Natural killer cell treated with Interleukin-12 subunit alpha and Interleukin-12 subunit beta and Interleukin-15 and Interleukin-18, amount 100 ng/mL, for 72 hours (primary cell): ENCODE measurements around the gene MED29. TPM values are rescaled to one million over a fixed set of nuclear protein-coding genes. Genes with fewer than 3 reads are reported as not detected.

Source experiments
- ATAC-seq, 2 donors: fragments of 150-1000 bp; cut with Tn5 transposase in 1 of 2; sonication (Bioruptor Pico), chemical (Tn5 transposase) in 1 of 2; 2 replicates each; pipeline ENCODE4 v1.10.0; 2021
- DNase-seq: peaks from one replicate; pipeline ENCODE4 v3.0.0; 2022; ENCODE audit warnings: low spot score
- H3K27ac Mint-ChIP-seq, 2 donors: 1 replicate in 1 of 2; 2 replicates in 1 of 2; pipeline ENCODE4 v1.8.0; 2022; ENCODE audit warnings: mixed read lengths in 2 of 2, mild to moderate bottlenecking in 1 of 2, moderate library complexity in 1 of 2
- H3K27me3 Mint-ChIP-seq, 2 donors: 1 replicate in 1 of 2; 2 replicates in 1 of 2; pipeline ENCODE4 v1.8.0; 2022; ENCODE audit warnings: mixed read lengths in 2 of 2
- H3K36me3 Mint-ChIP-seq: one replicate; pipeline ENCODE4 v1.8.0; 2022; ENCODE audit warnings: mixed read lengths
- H3K4me1 Mint-ChIP-seq, 2 donors: 1 replicate in 1 of 2; 2 replicates in 1 of 2; pipeline ENCODE4 v1.8.0; 2022; ENCODE audit warnings: low read depth in 2 of 2, mixed read lengths in 2 of 2, mild to moderate bottlenecking in 1 of 2
- H3K4me3 Mint-ChIP-seq: one replicate; pipeline ENCODE4 v1.8.0; 2022; ENCODE audit warnings: mixed read lengths
- H3K9me3 Mint-ChIP-seq: 2 replicates; pipeline ENCODE4 v1.8.0; 2022; ENCODE audit warnings: mixed read lengths
- total RNA-seq, 2 donors: library from RNA; stranded (reverse); gene quantifications; one replicate each; pipeline ENCODE4 v1.2.3, GENCODE V29; 2022

Gene MED29
- total RNA-seq, 2 donors from 2014 or later = 22.2 to 35.2 TPM

- ATAC-seq (no peak), DNase-seq (no peak)
- Mint-ChIP-seq H3K9me3 (no peaks in the 10 kb centered on the region), H3K27ac (no peak overlapping the region), H3K4me1 (peaks cover 34 to 36% of the 10 kb centered on the region in 2 donors), H3K27me3 (no peaks in the 10 kb centered on the region), H3K4me3 (no peak overlapping the region), H3K36me3 (no peaks in the 10 kb centered on the region)
These were observed 24.2 kb downstream of the MED29 start for GRCh38 chr19:39415111-39416046.

GRCh38 chr19:39416152-39417120 lies 25.3 kb downstream of the MED29 start:
- no peak overlapping the region for H3K27ac Mint-ChIP-seq
- DNase-seq (no peak), ATAC-seq (no peak)
- no peaks in the 10 kb centered on the region for H3K9me3 Mint-ChIP-seq
- no peak overlapping the region for H3K4me3 Mint-ChIP-seq
- no peaks in the 10 kb centered on the region for H3K27me3 Mint-ChIP-seq
- H3K4me1 Mint-ChIP-seq = peaks cover 23 to 26% of the 10 kb centered on the region in 2 donors
- H3K36me3 Mint-ChIP-seq = no peaks in the 10 kb centered on the region

- Mint-ChIP-seq H3K27ac (no peak overlapping the region), H3K27me3 (no peaks in the 10 kb centered on the region), H3K4me3 (no peak overlapping the region), H3K4me1 (peaks cover 14 to 17% of the 10 kb centered on the region in 2 donors), H3K36me3 (no peaks in the 10 kb centered on the region), H3K9me3 (no peaks in the 10 kb centered on the region)
- DNase-seq (no peak), ATAC-seq (no peak)
These were observed 26.4 kb downstream of the MED29 start for GRCh38 chr19:39417463-39418181.

- DNase-seq = no peak
- no peak overlapping the region for H3K4me3 Mint-ChIP-seq
- H3K9me3 Mint-ChIP-seq = no peaks in the 10 kb centered on the region
- no peak for ATAC-seq
- H3K27ac Mint-ChIP-seq = no peak overlapping the region
- no peaks in the 10 kb centered on the region for H3K36me3 Mint-ChIP-seq
- H3K4me1 Mint-ChIP-seq = peaks cover 9 to 12% of the 10 kb centered on the region in 2 donors
- H3K27me3 Mint-ChIP-seq = no peaks in the 10 kb centered on the region
These were observed 27.8 kb downstream of the MED29 start for GRCh38 chr19:39419003-39419402.

- no peak overlapping the region for H3K27ac Mint-ChIP-seq
- peaks cover 4 to 5% of the 10 kb centered on the region in 2 donors for H3K4me1 Mint-ChIP-seq
- H3K36me3 Mint-ChIP-seq = no peaks in the 10 kb centered on the region
- H3K4me3 Mint-ChIP-seq = no peak overlapping the region
- H3K27me3 Mint-ChIP-seq = no peaks in the 10 kb centered on the region
- DNase-seq (no peak), ATAC-seq (no peak)
- H3K9me3 Mint-ChIP-seq = no peaks in the 10 kb centered on the region
These were observed 29.6 kb downstream of the MED29 start for GRCh38 chr19:39420769-39421168.

- no peak overlapping the region for H3K4me3 Mint-ChIP-seq
- H3K27ac Mint-ChIP-seq = no peak overlapping the region
- H3K9me3 Mint-ChIP-seq = no peaks in the 10 kb centered on the region
- no peaks in the 10 kb centered on the region for H3K27me3 Mint-ChIP-seq
- no peak for ATAC-seq
- DNase-seq = no peak
- H3K36me3 Mint-ChIP-seq = no peaks in the 10 kb centered on the region
- H3K4me1 Mint-ChIP-seq = peaks cover 6 to 11% of the 10 kb centered on the region in 2 donors
These were observed 30.8 kb downstream of the MED29 start for GRCh38 chr19:39422020-39422419.

- H3K27ac Mint-ChIP-seq = no peak overlapping the region
- H3K4me1 Mint-ChIP-seq = peaks cover 3 to 11% of the 10 kb centered on the region in 2 donors
- no peak for DNase-seq
- H3K9me3 Mint-ChIP-seq = no peaks in the 10 kb centered on the region
- no peak overlapping the region for H3K4me3 Mint-ChIP-seq
- H3K27me3 Mint-ChIP-seq = no peaks in the 10 kb centered on the region
- no peak for ATAC-seq
- H3K36me3 Mint-ChIP-seq = no peaks in the 10 kb centered on the region
These were observed 32.3 kb downstream of the MED29 start for GRCh38 chr19:39423258-39424086.

GRCh38 chr19:39424934-39425333 lies 33.8 kb downstream of the MED29 start:
- no peak overlapping the region for H3K4me3 Mint-ChIP-seq
- DNase-seq (no peak), ATAC-seq (no peak)
- no peaks in the 10 kb centered on the region for H3K27me3 Mint-ChIP-seq
- no peaks in the 10 kb centered on the region for H3K9me3 Mint-ChIP-seq
- no peaks in the 10 kb centered on the region for H3K36me3 Mint-ChIP-seq
- peaks cover 3 to 11% of the 10 kb centered on the region in 2 donors for H3K4me1 Mint-ChIP-seq
- no peak overlapping the region for H3K27ac Mint-ChIP-seq

GRCh38 chr19:39425744-39426143 lies 34.6 kb downstream of the MED29 start:
- H3K4me3 Mint-ChIP-seq = no peak overlapping the region
- no peaks in the 10 kb centered on the region for H3K27me3 Mint-ChIP-seq
- no peak overlapping the region for H3K27ac Mint-ChIP-seq
- ATAC-seq = no peak
- no peaks in the 10 kb centered on the region for H3K9me3 Mint-ChIP-seq
- H3K4me1 Mint-ChIP-seq = peaks cover 3 to 16% of the 10 kb centered on the region in 2 donors
- H3K36me3 Mint-ChIP-seq = no peaks in the 10 kb centered on the region
- DNase-seq = no peak

- ATAC-seq = no peak
- Mint-ChIP-seq H3K27ac (no peak overlapping the region), H3K9me3 (no peaks in the 10 kb centered on the region), H3K36me3 (no peaks in the 10 kb centered on the region), H3K27me3 (no peaks in the 10 kb centered on the region), H3K4me3 (no peak overlapping the region), H3K4me1 (peaks cover 3 to 20% of the 10 kb centered on the region in 2 donors)
- DNase-seq = no peak
These were observed 35.0 kb downstream of the MED29 start for GRCh38 chr19:39426170-39426569.

- no peak overlapping the region for H3K27ac Mint-ChIP-seq
- no peak overlapping the region for H3K4me3 Mint-ChIP-seq
These were observed 36.5 kb downstream of the MED29 start for GRCh38 chr19:39427707-39428106.

GRCh38 chr19:39428283-39429112 lies 37.3 kb downstream of the MED29 start:
- H3K36me3 Mint-ChIP-seq = peaks cover 6% of the 10 kb centered on the region
- no peak for ATAC-seq
- no peak overlapping the region for H3K4me3 Mint-ChIP-seq
- H3K27me3 Mint-ChIP-seq = no peaks in the 10 kb centered on the region
- peaks cover 8 to 27% of the 10 kb centered on the region in 2 donors for H3K4me1 Mint-ChIP-seq
- DNase-seq = no peak
- no peaks in the 10 kb centered on the region for H3K9me3 Mint-ChIP-seq
- no peak overlapping the region for H3K27ac Mint-ChIP-seq

More at GRCh38 chr19:39427707-39428106, 36.5 kb downstream of the MED29 start:
- H3K4me1 Mint-ChIP-seq = peaks cover 3 to 20% of the 10 kb centered on the region in 2 donors
- no peaks in the 10 kb centered on the region for H3K27me3 Mint-ChIP-seq
- H3K36me3 Mint-ChIP-seq = no peaks in the 10 kb centered on the region
- ATAC-seq (no peak), DNase-seq (no peak)
- H3K9me3 Mint-ChIP-seq = no peaks in the 10 kb centered on the region
